22Rv1 (cell line): ENCODE measurements around the gene AHCY.

Source experiments
- H3K27ac ChIP-seq: fragments of 450-650 bp; 2 replicates; pipeline ENCODE4 v1.5.1; 2017
- CTCF ChIP-seq: fragments of 450-650 bp; IDR thresholded peaks from 2 replicates; pipeline ENCODE4 v1.5.1; 2017; ENCODE audit warnings: mild to moderate bottlenecking
- ZFX ChIP-seq: fragments of 450-650 bp; IDR thresholded peaks from 2 replicates; pipeline ENCODE4 v1.6.1; 2017; ENCODE audit warnings: antibody characterized with exemption, borderline replicate concordance

The AHCY gene

GRCh38 chr20:34305333-34306230, 2.4 kb upstream of the AHCY start:
- no peak for TF ChIP-seq CTCF
- TF ChIP-seq ZFX = no peak
- H3K27ac ChIP-seq = no peak overlapping the region

DNA sequence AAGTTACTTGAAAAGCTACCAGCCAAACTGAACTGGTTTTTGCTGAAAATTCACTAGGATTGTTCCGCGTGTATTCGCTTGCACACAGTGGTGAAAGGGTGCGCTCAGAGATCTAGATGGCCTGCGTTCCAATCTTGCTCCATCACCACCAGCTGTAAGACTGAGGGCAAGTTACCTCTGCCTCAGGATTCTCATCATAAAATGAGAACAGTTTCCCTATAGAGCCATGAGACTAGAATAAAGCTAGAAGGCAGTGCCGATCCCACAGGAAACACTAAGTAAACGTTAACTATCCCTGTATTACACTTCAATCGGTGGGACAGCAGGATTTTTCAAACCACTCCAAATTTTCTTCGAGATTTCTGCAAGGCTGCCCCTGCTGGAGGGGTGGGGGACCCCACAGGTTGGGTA, 838 bp downstream of the AHCY start:
- no peak for TF ChIP-seq CTCF
- TF ChIP-seq ZFX = no peak
- H3K27ac ChIP-seq = peak overlapping the region; percentile 90

GRCh38 chr20:34301587-34302311, 1.4 kb downstream of the AHCY start:
- H3K27ac ChIP-seq = peak overlapping the region; percentile 90
- TF ChIP-seq ZFX (no peak), CTCF (no peak)

DNA sequence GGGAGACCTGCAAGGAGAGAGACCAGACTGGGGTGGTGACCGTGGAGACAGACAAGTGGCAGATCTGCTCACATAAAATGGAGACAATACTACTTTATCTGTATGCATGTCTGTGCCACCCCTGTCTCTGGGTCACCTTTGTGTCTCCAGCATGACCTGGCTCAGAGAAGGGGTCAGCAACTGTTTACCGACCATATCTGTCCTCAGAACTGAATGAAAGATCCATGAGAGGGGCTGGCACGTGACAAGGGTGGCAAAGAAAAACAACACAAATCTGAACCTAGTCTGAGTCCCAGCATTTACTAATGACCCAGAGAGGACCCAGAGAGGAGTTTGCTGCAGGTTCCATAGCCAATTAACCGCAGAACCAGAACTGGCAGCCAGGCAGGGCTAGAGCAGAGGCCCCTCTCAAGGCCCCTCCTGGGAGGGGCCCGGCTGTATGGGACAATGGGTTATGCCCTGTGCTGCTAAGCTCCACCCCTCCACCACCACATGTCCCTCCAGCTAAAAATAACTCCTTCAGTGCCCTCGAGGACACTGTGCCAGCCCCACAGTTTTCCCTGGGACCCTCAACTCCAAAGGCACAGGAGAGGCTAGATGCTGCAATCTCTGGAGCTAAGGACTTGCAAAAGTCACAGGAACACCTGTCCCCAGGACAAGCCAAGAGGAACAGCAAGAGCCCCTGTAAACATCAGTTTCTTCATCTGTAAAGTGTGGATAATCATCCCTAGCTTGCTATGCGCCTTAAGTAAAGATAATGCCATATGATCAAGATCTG, 2.2 kb downstream of the AHCY start:
- H3K27ac ChIP-seq = peak overlapping the region; percentile 90

GRCh38 chr20:34300256-34300806, 2.8 kb downstream of the AHCY start:
- H3K27ac ChIP-seq = peak overlapping the region; percentile 90; the same call in 1 of the 2 replicates
- TF ChIP-seq ZFX = no peak
- TF ChIP-seq CTCF = no peak

More for the DNA sequence above, 2.2 kb downstream of the AHCY start:
- TF ChIP-seq CTCF = no peak
- no peak for TF ChIP-seq ZFX

- peak overlapping the region; percentile 90; the same call in 1 of the 2 replicates for H3K27ac ChIP-seq
- no peak for TF ChIP-seq ZFX
- TF ChIP-seq CTCF = no peak
These were observed 3.4 kb downstream of the AHCY start for GRCh38 chr20:34299556-34300255.
